Peyer's patch (tissue), 4 donors: ENCODE measurements around the gene DENND1B.

Experiments
- POLR2A ChIP-seq, 2 donors: fragments of 450-650 bp; IDR thresholded peaks; one replicate each; pipeline ENCODE4 v1.5.1; 2017; ENCODE audit warnings: antibody characterized with exemption in 2 of 2, mild to moderate bottlenecking in 2 of 2, moderate library complexity in 2 of 2
- TF ChIP-seq, protein P1 (sequence below), 6 experiments: fragments of 450-650 bp in 4 of 6; fragments of 200-600 bp in 2 of 6; sonication (generic) in 1 of 6; IDR thresholded peaks; one replicate each; pipeline ENCODE4 v1.5.1; 2017 to 2019; ENCODE audit warnings: antibody characterized with exemption in 6 of 6, mild to moderate bottlenecking in 3 of 6, moderate library complexity in 1 of 6

DNA sequence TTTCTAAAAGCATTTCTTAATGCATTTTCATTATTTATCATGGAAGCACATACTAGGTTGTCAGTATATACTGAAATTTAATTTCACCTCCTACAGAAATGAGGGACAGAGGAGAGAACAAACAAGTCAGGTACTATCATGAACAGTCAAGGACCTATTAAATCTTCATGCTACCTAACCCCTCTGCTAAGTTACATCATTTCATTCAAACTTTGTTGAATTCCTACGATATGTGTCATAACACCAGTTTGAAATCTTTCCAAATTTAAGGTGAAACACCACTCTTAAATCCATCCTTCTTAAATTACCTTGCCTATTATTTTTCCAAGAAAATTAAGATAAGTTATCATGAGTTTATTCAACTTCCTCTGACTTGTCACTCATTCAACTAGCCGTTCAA, 78.9 kb downstream of the DENND1B start:
- TF ChIP-seq, protein P1, sequence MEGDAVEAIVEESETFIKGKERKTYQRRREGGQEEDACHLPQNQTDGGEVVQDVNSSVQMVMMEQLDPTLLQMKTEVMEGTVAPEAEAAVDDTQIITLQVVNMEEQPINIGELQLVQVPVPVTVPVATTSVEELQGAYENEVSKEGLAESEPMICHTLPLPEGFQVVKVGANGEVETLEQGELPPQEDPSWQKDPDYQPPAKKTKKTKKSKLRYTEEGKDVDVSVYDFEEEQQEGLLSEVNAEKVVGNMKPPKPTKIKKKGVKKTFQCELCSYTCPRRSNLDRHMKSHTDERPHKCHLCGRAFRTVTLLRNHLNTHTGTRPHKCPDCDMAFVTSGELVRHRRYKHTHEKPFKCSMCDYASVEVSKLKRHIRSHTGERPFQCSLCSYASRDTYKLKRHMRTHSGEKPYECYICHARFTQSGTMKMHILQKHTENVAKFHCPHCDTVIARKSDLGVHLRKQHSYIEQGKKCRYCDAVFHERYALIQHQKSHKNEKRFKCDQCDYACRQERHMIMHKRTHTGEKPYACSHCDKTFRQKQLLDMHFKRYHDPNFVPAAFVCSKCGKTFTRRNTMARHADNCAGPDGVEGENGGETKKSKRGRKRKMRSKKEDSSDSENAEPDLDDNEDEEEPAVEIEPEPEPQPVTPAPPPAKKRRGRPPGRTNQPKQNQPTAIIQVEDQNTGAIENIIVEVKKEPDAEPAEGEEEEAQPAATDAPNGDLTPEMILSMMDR (IDR thresholded peaks at IDR 0.05), result no peak
- no peak for TF ChIP-seq POLR2A (IDR thresholded peaks at IDR 0.05)
